ENCODE data around the gene PHKG1.
"Not testable (repeated sequence)": the region's sequence is repeated elsewhere in the genome, so short reads cannot be mapped to it uniquely, and the experiment has no call there.

PHKG1 gene

DNA sequence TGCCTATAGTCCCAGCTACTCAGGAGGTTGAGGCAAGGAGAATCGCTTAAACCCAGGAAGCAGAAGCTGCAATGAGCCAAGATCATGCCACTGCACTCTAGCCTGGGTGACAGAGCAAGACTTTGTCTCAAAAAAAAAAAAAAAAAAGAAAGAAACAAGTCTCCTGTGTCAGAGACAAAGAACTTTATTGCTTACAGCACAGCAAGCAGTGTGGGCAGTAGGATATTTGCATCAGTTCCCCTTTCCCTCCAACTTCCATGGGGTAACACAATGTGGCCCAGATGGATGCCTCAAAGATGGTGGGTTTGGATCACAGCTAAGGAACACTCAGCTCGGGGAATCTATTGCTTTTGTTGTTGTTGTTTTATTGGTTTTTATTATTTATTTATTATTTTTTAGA, 47.0 kb downstream of the PHKG1 start:
- DNase-seq (ENCODE audit: low spot score): not testable (repeated sequence)

DNA sequence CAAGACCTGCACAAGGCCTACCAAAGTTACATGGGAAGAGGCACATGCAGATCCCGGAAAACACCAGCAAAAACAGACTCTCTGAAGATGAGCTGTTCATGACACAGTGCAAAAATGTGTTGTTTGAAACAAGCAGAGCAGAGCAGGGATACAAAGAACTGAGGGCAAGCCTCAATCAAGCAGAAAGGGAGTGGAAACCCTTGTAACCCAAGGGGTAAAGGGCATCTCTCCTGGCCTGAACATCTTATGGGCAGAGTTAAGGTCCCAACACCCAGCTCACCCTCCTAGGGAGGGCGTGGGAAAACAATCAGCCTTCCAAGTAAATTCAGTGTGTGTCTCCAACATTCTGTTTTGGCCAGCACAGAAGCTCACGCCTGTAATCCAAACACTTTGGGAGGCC, 52.0 kb downstream of the PHKG1 start:
- DNase-seq (ENCODE audit: low spot score): no peak

DNA sequence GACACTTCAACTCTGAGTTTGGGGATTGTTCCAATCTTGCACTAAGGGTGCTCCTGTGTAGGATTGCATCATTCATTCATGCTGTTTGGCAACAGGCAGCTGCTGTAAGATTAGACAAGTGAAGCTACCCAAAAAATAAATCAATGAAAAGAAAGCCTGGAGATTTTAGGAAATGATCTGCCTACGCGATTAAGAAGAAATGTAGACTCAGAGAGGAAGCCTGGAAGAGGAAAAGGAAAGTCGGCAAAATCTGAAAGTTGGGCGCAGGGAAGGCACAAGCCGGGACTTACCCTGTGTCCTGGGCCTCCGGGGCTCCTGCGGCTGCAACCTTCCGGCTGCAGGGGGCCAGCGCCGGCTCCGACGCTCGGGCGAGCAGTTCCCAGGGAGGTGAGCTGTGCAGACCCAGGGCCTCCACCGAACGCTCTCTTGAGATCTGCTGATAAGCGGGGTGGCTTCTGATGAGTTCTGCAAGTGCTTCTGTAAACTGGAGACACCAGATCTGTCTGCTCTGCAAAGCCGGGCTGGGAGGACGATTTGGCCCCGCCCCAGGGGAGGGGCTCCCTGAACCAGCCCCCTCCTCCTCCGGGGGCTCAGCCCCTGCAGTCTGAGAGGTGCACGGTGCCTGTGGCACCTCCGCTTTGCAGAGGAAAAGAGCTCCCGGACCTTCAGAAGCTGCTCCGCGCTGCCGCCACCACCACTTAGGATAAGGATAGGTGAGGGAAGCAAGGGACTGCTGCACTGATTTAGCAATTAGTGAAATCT, 58.9 kb downstream of the PHKG1 start:
- DNase-seq (ENCODE audit: low spot score): peak; percentile 56

DNA sequence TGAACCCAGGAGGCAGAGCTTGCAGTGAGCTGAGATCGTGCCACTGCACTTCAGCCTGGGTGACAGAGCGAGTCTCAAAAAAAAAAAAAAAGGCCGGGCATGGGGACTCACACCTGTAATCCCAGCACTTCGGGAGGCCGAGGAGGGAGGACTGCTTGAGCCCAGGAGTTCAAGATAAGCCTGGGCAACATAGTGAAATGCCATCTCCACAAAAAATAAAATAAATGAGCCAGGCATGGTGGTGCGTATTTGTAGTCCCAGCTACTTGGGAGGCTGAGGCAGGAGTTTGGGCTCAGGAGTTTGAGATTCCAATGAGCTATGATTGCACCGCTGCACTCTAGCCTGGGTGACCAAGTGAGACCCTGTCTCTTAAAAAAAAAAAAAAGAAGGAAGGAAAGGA, 60.2 kb downstream of the PHKG1 start:
- not testable (repeated sequence) for DNase-seq (ENCODE audit: low spot score)

DNA sequence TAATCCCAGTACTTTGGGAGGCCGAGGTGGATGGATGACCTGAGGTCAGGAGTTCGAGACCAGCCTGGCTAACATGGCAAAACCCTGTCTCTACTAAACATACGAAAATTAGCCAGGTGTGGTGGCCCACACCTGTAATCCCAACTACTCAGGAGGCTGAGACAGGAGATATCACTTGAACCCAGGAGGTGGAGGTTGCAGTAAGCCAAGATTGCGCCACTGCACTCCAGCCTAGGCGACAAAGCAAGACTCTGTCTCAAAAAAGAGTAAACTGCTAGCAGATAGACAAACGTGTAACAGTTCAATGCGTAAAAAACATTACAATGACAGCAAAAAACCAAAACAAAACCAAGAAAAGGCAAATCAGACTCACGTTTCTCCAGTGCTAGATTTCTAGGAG, 61.2 kb downstream of the PHKG1 start:
- DNase-seq (ENCODE audit: low spot score): not testable (repeated sequence)

- DNase-seq (ENCODE audit: low spot score): no peak
Measured at GRCh38 chr7:56030340-56030739, 62.4 kb downstream of the PHKG1 start.
